Subcutaneous adipose tissue (tissue), 4 donors: Measurements from ENCODE around the gene COL20A1. TPM values are rescaled to one million over a fixed set of nuclear protein-coding genes. Genes with fewer than 3 reads are reported as not detected.

Experiments
- total RNA-seq, 4 donors: library from RNA; depleted of rRNA; stranded (reverse); fragments of >200 nt; gene quantifications; one replicate each; pipeline ENCODE4 v1.1.0, GENCODE V29; 2016
- TF ChIP-seq, protein P1 (sequence below): fragments of 450-650 bp; IDR thresholded peaks from one replicate; pipeline ENCODE4 v1.5.1; 2016; ENCODE audit warnings: low read depth, mild to moderate bottlenecking, control low read depth, antibody characterized with exemption, moderate library complexity

COL20A1 gene
- total RNA-seq, 4 donors from 2014 or later, result not detected

DNA sequence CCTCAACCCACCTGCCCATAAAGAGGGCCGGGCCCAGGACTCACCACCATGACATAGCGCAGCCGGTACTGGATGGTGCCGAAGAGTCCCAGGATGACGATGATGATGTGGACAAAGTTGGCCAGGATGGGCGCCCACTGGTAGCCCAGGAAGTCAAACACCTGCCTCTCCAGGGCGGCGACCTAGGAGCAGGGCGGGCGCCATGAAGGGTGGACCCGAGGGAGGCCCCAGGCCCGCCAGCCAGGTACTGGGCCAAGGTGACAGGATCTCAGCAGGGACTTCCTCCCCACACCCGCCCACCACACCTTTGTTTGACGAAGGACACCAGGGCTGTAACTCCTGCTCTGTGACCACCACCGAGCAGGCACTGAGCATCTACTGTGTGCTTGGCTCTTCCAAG is 43.1 kb upstream of the COL20A1 start:
- TF ChIP-seq, protein P1, sequence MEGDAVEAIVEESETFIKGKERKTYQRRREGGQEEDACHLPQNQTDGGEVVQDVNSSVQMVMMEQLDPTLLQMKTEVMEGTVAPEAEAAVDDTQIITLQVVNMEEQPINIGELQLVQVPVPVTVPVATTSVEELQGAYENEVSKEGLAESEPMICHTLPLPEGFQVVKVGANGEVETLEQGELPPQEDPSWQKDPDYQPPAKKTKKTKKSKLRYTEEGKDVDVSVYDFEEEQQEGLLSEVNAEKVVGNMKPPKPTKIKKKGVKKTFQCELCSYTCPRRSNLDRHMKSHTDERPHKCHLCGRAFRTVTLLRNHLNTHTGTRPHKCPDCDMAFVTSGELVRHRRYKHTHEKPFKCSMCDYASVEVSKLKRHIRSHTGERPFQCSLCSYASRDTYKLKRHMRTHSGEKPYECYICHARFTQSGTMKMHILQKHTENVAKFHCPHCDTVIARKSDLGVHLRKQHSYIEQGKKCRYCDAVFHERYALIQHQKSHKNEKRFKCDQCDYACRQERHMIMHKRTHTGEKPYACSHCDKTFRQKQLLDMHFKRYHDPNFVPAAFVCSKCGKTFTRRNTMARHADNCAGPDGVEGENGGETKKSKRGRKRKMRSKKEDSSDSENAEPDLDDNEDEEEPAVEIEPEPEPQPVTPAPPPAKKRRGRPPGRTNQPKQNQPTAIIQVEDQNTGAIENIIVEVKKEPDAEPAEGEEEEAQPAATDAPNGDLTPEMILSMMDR, result no peak

DNA sequence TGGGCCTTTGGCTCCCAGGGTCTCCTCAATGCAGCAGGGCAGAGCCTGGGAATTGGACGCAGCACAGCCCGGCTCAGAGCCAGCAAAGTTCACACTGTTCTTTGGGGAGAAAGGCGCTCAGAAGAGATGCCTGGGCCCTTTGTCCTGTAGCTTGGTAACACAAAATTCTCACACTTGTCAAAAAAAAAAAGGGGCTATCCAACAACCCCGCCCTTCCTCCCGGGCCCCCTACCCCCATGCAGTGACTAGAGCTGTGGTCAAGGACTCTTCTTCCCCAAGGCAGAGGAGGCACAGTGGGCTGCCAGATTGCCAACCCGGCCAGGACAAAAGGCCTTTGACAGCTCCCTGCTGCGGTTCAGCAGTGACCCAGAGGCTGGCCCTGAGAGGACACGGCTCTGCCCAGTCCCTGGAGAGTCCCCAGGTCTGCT is 40.7 kb upstream of the COL20A1 start:
- TF ChIP-seq, protein P1, result no peak

DNA sequence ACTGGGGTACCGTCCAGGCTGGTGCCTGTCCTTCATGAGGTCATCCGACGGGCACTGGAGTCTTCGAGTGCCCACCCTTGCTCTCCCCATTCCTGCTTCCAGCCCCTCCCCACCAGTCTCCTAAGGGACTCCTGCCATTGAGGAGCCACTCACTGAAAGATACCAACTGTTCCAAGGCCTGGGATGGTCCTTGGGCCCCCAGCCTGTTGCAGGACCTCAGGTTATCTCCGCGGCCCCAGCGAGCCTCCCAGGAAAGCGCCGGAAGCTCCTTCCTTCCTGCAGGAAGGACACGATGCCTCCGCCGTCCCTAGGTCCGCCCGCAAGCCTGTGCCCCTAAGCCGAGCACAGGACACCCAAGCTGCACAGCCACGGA is 39.9 kb upstream of the COL20A1 start:
- TF ChIP-seq, protein P1, result no peak

DNA sequence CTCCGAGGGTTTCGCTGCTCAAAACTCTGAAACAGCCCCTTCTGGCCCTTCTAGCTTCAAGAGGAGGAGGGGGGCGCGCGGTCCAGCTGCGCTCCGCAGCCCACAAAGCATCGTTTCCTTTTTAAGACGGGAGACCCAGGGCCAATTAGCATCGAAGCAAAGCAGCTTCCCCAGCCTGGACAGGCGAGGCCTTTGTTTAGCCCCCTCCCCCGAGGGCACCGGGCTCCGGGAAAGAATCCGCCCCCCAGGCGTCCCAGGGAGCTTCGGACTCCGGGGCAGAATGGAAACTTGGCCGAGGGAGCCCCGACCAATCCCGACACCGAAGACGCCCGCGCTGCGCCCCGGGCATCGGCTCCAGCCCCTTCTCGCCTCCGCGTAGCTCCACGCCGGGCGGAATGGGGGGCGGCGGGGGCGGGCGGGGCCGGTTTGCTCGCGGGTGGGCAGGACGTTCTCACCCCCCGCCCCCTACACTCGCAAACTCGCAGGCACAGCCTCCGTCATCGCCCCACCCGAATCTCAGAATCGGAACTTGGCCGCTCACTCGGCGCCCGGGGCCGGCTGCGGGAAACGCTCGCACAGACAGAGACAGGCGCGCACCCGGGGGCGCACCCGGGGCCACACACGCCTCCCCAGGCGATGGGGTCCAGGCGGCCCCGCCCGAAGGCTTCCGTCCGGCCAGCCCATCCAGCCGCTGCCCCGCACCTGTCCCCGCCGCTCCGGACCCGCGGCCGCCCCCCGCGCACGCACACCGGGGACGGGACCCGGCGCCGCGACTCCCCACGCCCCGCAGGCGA is 39.4 kb upstream of the COL20A1 start:
- TF ChIP-seq, protein P1, result no peak

DNA sequence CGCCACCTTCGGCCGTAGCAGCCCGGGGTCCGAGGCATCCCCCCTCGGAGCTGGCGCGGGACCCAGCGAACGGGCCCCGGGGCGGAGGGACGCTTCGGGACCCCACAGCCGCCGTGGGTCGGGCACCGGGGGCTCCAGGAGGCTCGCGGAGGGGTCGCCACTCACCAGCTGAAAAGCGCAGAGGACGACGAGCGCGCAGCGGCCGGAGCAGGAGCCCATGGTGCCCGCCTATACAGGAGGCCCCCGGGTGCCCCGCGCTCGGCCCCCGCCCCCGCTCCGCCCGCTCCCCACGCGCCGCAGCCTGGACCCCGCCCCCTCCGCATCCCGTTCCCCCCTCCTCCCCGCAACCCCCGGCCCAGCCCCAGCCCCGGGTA is 38.8 kb upstream of the COL20A1 start, which contains the start of gene NKAIN4:
Gene NKAIN4, minus strand, starts transcription at position 232 of the 374 bp plus-strand sequence. Its CDS starts 13 bp downstream, at position 219.
- TF ChIP-seq, protein P1, result no peak

DNA sequence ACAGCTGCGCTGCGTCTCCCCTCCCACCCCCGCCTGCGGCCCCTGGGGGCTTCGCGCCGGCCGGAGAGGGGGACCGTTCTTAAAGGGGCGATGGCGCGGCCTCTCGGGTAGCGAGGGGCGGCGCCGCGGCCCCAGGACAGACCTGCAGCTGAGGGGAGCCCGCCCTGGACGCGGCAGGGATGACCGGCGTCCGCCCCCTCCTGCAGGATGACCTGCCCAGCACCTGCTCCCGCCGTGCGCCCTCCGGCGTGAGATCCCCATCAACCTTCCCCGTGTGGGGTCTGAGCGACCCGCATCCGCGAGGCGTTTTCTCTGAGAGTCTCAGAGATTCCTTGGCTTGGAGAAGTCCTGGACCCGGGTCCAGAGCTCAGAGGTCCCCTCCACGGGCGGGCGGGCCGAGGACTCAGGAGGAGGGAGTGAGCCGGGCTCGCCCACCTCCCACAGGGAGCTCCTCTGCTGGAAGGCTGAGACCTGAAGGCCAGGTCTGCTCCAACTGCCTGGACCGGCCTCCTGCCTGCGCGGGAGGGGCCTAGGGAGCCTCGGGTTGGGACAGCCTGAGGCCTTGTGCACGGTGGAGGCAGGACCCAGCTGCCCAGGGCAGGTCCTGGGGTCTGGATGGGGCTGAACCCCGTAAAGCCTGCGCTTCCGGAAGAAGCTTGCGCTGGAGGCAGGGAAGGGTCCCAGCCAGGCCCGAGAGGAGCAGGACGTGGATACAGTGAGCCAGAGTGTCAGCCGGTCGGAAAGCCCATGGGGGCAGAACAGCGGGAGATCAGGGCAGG is 38.2 kb upstream of the COL20A1 start:
- TF ChIP-seq, protein P1, result no peak

DNA sequence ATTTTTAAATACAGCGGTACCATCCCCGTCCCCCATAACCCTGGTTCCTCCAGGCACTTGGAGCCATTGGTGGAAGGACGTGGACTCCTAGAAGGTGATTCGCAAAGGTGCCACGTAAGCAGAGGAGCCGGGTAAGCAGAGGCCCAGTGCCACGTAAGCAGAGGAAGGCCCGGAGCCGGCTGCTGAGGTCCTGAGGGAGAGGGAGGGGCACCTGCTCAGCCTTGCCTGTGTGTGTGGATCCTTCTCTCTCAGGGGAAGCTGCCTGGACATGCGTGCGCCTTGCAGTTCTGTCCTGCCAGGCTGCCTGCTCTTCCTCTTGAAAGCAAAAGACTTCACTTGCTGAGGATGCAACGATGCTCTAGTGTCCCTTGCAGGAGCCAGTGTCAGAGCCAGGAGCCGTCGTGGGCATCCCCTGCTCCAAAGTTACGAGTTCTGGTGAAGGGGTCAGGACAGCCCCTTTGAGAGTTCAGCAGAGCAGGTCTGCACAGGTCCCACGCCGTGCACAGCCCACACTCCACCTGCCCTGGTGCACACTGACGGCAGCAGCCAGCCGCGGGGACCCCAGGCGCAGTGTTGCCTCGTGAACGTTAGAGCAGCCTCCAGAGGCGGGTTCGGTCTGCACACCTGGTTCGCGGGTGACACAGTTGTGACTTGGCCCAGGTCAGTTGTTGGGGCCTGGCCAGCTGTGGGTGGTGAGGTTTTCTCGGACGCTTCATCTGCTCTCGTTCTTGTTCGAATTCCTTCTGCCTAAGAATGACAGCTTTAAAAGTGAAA is 36.9 kb upstream of the COL20A1 start:
- TF ChIP-seq, protein P1, result no peak
